K562 (cell line): Measurements from ENCODE around the gene SLC29A2. TPM values are rescaled to one million over a fixed set of nuclear protein-coding genes. Genes with fewer than 3 reads are reported as not detected.

Experiments used
- ARID2 ChIP-seq: fragments of 450-650 bp; IDR thresholded peaks from 2 replicates; pipeline ENCODE4 v1.6.1; 2017; ENCODE audit warnings: antibody characterized with exemption, mild to moderate bottlenecking
- BRD4 ChIP-seq: fragments of 200-600 bp; sonication (generic); IDR thresholded peaks from 2 replicates; pipeline ENCODE4 v1.6.1; 2017; ENCODE audit warnings: inconsistent platforms
- CREM ChIP-seq: IDR thresholded peaks from 2 replicates; pipeline ENCODE4 v1.6.1; 2014; ENCODE audit warnings: antibody characterized with exemption, low read depth
- E2F6 ChIP-seq, 2 experiments: IDR thresholded peaks; 2 replicates each; pipeline ENCODE4 v1.6.1; 2011; ENCODE audit warnings: borderline replicate concordance in 1 of 2, control low read depth in 1 of 2, low read depth in 1 of 2, low read length in 1 of 2, mild to moderate bottlenecking in 1 of 2, mixed read lengths in 1 of 2, moderate library complexity in 1 of 2; ENCODE audit not compliant: insufficient read depth in 1 of 2, insufficient read length in 1 of 2, poor library complexity in 1 of 2, severe bottlenecking in 1 of 2; ENCODE audit errors: extremely low read depth in 1 of 2
- EHMT2 ChIP-seq: fragments of 450-650 bp; IDR thresholded peaks from 2 replicates; pipeline ENCODE4 v1.6.1; 2018; ENCODE audit warnings: antibody characterized with exemption
- ETV1 ChIP-seq: fragments of 450-650 bp; conservative IDR thresholded peaks from 2 replicates; pipeline ENCODE4 v1.6.1; 2016; ENCODE audit warnings: missing genetic modification characterization, control low read depth, low read depth, missing compliant biosample characterization
- GABPA ChIP-seq: fragments of 200-800 bp; sonication (Bioruptor generic); conservative IDR thresholded peaks from 2 replicates; pipeline ENCODE4 v1.6.1; 2016; ENCODE audit warnings: low read depth, missing genetic modification characterization, missing compliant biosample characterization
- ID3 ChIP-seq, 2 experiments: fragments of 250-450 bp in 1 of 2; fragments of 450-650 bp in 1 of 2; sonication (Bioruptor Pico) in 1 of 2; IDR thresholded peaks; 2 replicates each; pipeline versions ENCODE4 v1.6.1 to v1.8.0; 2016 to 2021; ENCODE audit warnings: mild to moderate bottlenecking in 2 of 2, moderate library complexity in 2 of 2, missing compliant biosample characterization in 1 of 2, missing genetic modification characterization in 1 of 2
- RAD21 ChIP-seq, 2 experiments: fragments of 250-450 bp in 1 of 2; fragments of 450-650 bp in 1 of 2; sonication (Bioruptor Pico) in 1 of 2; formaldehyde crosslinking in 1 of 2; IDR thresholded peaks in 1 of 2; conservative IDR thresholded peaks in 1 of 2; 2 replicates each; pipeline versions ENCODE4 v1.4.0 to v1.8.0; 2020 to 2022; ENCODE audit warnings: mild to moderate bottlenecking in 2 of 2, moderate library complexity in 1 of 2
- RBM39 ChIP-seq: fragments of 200-400 bp; formaldehyde crosslinking; optimal IDR thresholded peaks from 2 replicates; pipeline ENCODE3; 2018; ENCODE audit warnings: low read depth, low read length
- SREBF1 ChIP-seq: fragments of 150-350 bp; IDR thresholded peaks from 2 replicates; pipeline ENCODE4 v1.6.1; 2014; ENCODE audit warnings: antibody characterized with exemption, low read depth, low read length, borderline replicate concordance
- TCFL5 ChIP-seq: fragments of 250-450 bp; sonication (Bioruptor Pico); conservative IDR thresholded peaks from 2 replicates; pipeline ENCODE4 v1.6.1; 2021; ENCODE audit warnings: mild to moderate bottlenecking, moderate library complexity, matching md5 sums
- ZC3H8 ChIP-seq: fragments of 450-650 bp; IDR thresholded peaks from 2 replicates; pipeline ENCODE4 v1.6.1; 2017
- ZNF584 ChIP-seq: fragments of 200-800 bp; sonication (Bioruptor generic); IDR thresholded peaks from 2 replicates; pipeline ENCODE4 v1.6.1; 2016; ENCODE audit warnings: low read depth, mild to moderate bottlenecking, missing genetic modification characterization, missing compliant biosample characterization
- ZNF696 ChIP-seq: fragments of 250-450 bp; sonication (Bioruptor Pico); conservative IDR thresholded peaks from 2 replicates; pipeline ENCODE4 v1.4.0; 2020; ENCODE audit warnings: mild to moderate bottlenecking, moderate library complexity
- ZSCAN29 ChIP-seq: fragments of 450-650 bp; IDR thresholded peaks from 2 replicates; pipeline ENCODE4 v1.6.1; 2017
- polyA plus RNA-seq, 8 experiments: library from polyadenylated mRNA; depleted of rRNA in 4 of 8; stranded (reverse) in 5 of 8; unstranded in 3 of 8; fragments of >200 nt; fragmentation: Nextera tagmentation in 2 of 8; fragmentation: Illumina TruSeq in 1 of 8; extraction: Ambion mirVana in 2 of 8; extraction: Trizol in 1 of 8; gene quantifications; 2 replicates each; pipeline versions ENCODE4 v1.2.1 to v1.2.3, GENCODE V29; 2011 to 2014; ENCODE audit warnings: inconsistent platforms in 1 of 8, missing spikeins in 1 of 8
- total RNA-seq, 7 experiments: library from RNA; depleted of rRNA in 6 of 7; stranded (reverse); fragments of >200 nt in 6 of 7; fragmentation: Illumina TruSeq in 2 of 7; extraction: Trizol in 2 of 7; gene quantifications; 2 replicates each; pipeline versions ENCODE4 v1.2.1 to v1.2.3, GENCODE V29; 2011 to 2021; ENCODE audit warnings: low replicate concordance in 1 of 7
- TF ChIP-seq, protein P1 (sequence below): fragments of 450-650 bp; IDR thresholded peaks from 2 replicates; pipeline ENCODE4 v1.7.1; 2018; ENCODE audit warnings: mild to moderate bottlenecking, low read depth; ENCODE audit not compliant: partially characterized antibody
- TF ChIP-seq, protein P2 (sequence below): fragments of 450-650 bp; IDR thresholded peaks from 2 replicates; pipeline ENCODE4 v1.6.1; 2016; ENCODE audit warnings: missing biosample characterization, missing genetic modification characterization
- TF ChIP-seq, protein P3 (sequence below): fragments of 250-450 bp; sonication (Bioruptor Pico); IDR thresholded peaks from 2 replicates; pipeline ENCODE4 v1.8.0; 2021; ENCODE audit warnings: moderate library complexity, mild to moderate bottlenecking, inconsistent platforms

SLC29A2 gene
- total and polyA plus RNA-seq, 9 of the 15 experiments (the other 6 are each of a cell fraction or from before 2014, with no cell fraction given) = 2.4 to 48.6 (median 14.2) TPM

DNA sequence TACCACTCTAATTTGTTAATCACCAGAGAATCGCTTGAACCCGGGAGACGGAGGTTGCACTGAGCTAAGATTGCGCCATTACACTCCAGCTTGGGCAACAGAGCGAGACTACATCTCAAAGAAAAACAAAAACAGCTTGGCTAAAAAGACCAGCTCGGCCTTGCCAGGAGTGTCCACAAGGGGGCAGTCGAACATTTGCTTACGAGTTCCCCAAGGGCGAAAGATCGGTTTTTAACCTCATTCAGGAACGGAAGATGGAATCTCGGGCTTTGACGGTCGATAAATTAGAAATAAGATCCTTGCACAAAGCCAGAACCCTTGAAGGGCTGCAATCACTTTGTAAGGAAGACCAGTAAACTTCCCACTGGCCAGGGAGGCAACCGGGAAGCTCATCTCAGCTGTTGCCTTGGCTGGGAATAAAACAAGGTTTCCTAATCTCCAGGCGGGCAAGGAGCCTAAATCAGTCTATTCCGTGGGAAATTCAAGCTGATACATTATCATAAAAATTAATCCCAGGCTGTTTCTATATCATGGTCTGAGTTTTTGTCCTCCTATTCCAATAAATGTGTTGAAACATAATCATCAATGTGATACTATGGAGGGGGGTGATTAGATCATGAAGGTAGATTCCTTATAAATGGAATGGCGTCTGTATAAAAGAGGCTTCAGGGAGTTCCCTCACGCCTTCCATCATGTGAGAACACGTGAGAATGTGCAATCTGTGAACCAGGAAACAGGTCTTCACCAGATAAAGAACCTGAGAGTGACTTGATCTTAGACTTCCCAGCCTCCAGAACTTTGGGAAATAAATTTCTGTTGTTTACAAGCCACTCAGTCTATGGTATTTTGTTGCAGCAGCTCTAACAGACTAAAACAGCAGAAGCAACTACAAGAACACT is 14.9 kb upstream of the SLC29A2 start (continued):
- TF ChIP-seq, protein P1, sequence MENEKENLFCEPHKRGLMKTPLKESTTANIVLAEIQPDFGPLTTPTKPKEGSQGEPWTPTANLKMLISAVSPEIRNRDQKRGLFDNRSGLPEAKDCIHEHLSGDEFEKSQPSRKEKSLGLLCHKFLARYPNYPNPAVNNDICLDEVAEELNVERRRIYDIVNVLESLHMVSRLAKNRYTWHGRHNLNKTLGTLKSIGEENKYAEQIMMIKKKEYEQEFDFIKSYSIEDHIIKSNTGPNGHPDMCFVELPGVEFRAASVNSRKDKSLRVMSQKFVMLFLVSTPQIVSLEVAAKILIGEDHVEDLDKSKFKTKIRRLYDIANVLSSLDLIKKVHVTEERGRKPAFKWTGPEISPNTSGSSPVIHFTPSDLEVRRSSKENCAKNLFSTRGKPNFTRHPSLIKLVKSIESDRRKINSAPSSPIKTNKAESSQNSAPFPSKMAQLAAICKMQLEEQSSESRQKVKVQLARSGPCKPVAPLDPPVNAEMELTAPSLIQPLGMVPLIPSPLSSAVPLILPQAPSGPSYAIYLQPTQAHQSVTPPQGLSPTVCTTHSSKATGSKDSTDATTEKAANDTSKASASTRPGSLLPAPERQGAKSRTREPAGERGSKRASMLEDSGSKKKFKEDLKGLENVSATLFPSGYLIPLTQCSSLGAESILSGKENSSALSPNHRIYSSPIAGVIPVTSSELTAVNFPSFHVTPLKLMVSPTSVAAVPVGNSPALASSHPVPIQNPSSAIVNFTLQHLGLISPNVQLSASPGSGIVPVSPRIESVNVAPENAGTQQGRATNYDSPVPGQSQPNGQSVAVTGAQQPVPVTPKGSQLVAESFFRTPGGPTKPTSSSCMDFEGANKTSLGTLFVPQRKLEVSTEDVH = no peak
- TF ChIP-seq ZNF696 (CRISPR knock-in tag) = no peak
- TF ChIP-seq RBM39 = no peak
- TF ChIP-seq TCFL5 (CRISPR knock-in tag) = no peak
- TF ChIP-seq, protein P2, sequence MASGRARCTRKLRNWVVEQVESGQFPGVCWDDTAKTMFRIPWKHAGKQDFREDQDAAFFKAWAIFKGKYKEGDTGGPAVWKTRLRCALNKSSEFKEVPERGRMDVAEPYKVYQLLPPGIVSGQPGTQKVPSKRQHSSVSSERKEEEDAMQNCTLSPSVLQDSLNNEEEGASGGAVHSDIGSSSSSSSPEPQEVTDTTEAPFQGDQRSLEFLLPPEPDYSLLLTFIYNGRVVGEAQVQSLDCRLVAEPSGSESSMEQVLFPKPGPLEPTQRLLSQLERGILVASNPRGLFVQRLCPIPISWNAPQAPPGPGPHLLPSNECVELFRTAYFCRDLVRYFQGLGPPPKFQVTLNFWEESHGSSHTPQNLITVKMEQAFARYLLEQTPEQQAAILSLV (tag) = 0 out of 2 replicates have a peak, but pooled peaks have one; percentile 46
- TF ChIP-seq BRD4 = no peak
- TF ChIP-seq ZC3H8 = no peak
- TF ChIP-seq ZSCAN29 = no peak
- TF ChIP-seq GABPA (tag) = no peak
- 0 out of 2 replicates have a peak, but pooled peaks have one; percentile 10 for TF ChIP-seq ETV1 (tag)
- no peak for TF ChIP-seq ZNF584 (CRISPR knock-in tag)
- no peak for TF ChIP-seq SREBF1
- TF ChIP-seq, protein P3, sequence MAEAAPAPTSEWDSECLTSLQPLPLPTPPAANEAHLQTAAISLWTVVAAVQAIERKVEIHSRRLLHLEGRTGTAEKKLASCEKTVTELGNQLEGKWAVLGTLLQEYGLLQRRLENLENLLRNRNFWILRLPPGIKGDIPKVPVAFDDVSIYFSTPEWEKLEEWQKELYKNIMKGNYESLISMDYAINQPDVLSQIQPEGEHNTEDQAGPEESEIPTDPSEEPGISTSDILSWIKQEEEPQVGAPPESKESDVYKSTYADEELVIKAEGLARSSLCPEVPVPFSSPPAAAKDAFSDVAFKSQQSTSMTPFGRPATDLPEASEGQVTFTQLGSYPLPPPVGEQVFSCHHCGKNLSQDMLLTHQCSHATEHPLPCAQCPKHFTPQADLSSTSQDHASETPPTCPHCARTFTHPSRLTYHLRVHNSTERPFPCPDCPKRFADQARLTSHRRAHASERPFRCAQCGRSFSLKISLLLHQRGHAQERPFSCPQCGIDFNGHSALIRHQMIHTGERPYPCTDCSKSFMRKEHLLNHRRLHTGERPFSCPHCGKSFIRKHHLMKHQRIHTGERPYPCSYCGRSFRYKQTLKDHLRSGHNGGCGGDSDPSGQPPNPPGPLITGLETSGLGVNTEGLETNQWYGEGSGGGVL (CRISPR knock-in tag) = no peak
- TF ChIP-seq CREM = peak; percentile 59; the same call in 1 of the 2 replicates
- TF ChIP-seq ARID2 = no peak
- no peak for TF ChIP-seq E2F6 (IDR thresholded peaks at IDR 0.05; ENCODE audit: borderline replicate concordance in 1 of 2, extremely low read depth in 1 of 2, insufficient read depth in 1 of 2, insufficient read length in 1 of 2, low read depth in 1 of 2, low read length in 1 of 2, poor library complexity in 1 of 2, severe bottlenecking in 1 of 2)
- TF ChIP-seq ID3 (CRISPR knock-in tag; IDR thresholded peaks at IDR 0.05) = no peak
- TF ChIP-seq ID3 (tag; IDR thresholded peaks at IDR 0.05) = no peak
- no peak for TF ChIP-seq EHMT2
- peak; percentile 64 to 78 for TF ChIP-seq RAD21 (CRISPR knock-in tag; conservative IDR thresholded peaks at IDR 0.05 in 1 of 2, IDR thresholded peaks at IDR 0.05 in 1 of 2)
